Right lung (tissue), 5 donors: ENCODE data around the gene GLT8D2. TPM values are rescaled to one million over a fixed set of nuclear protein-coding genes. Genes with fewer than 3 reads are reported as not detected.

Source experiments
- DNase-seq, 2 donors: peaks; one replicate each; pipeline ENCODE4 v3.0.0-alpha.2; 2013
- polyA plus RNA-seq, 5 donors: library from polyadenylated mRNA; unstranded; fragments of 120-200 nt; gene quantifications; one replicate each; pipeline versions ENCODE4 v1.2.1 to v1.2.3, GENCODE V29; 2013; ENCODE audit warnings: inconsistent platforms in 1 of 5, low replicate concordance in 1 of 5; ENCODE audit not compliant: insufficient read length in 5 of 5, insufficient read depth in 1 of 5

GLT8D2 gene
- polyA plus RNA-seq, 5 donors: 24.7 to 37.4 (median 29.5) TPM

DNA sequence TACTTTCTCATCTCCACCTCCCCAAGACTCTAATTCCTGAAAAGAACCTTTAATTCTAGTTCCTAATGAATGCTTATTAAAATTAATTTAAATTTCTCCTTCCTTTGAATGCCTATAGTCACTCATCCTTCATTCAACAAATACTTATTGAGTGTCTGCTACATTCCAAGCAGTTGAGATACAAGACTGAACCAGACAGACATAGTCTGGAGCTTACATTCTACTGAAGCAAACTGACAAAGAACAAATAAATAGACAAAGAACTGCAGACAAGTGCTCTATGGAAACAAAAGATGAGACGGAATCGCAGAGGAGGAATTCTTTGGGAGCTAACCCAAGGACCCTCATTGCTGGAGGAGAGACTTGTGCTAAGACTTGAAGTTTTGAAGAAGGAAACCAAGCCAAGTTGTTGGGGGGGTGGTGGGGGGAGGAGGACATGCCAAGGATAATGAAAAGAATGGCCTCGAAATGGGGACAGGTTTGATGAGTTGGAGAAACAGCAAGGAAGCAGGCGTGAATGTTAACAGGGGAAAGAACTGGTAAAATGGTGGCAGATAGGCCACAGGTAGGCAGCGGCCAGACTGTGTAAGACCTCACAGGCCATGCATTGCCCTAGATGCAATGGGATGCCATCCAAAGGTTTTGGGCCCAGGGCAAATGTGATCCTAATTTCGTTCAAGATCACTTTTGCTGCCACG lies 94.0 kb downstream of the GLT8D2 start:
- peak in 1 of 2 donors; percentile 12 for DNase-seq

DNA sequence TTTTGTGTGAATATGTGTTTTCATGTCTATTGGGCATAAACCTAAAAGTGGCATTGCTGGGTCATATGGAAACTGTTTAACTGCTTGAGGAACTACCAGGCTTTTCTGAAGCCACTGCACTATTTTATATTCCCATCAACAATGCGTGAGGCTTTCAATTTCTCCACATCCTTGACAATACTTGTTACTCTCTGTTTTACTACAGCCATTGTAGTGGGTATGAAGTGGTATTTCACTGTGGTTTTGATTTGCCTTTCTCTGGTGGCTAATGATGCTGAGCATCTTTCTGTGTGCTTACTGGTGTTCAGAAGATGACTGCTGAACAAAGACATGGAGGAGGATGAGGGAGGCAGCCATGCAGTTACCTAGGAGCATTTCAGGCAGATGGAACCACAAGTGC lies 97.5 kb downstream of the GLT8D2 start:
- no peak for DNase-seq

GRCh38 chr12:103948746-103949406 lies 101.1 kb downstream of the GLT8D2 start:
- no peak for DNase-seq

- DNase-seq: no peak
These were observed 102.0 kb downstream of the GLT8D2 start for GRCh38 chr12:103947871-103948555.

GRCh38 chr12:103944964-103945363 lies 105.0 kb downstream of the GLT8D2 start:
- no peak for DNase-seq

Other genes with a start within 250 kb of the GLT8D2 start
- gene NT5DC3, start 209.0 kb downstream of the GLT8D2 start, polyA plus RNA-seq: 1 to 10 TPM; 4.5 to 7.7 (median 5.3) TPM
- gene HSP90B1, start 119.8 kb downstream of the GLT8D2 start, polyA plus RNA-seq: 100 to 1,000 TPM; 664 to 884 (median 802) TPM
- gene TDG, start 84.3 kb downstream of the GLT8D2 start, polyA plus RNA-seq: 10 to 100 TPM; 40.4 to 62.4 (median 53.6) TPM
- gene HCFC2, start 14.3 kb upstream of the GLT8D2 start, polyA plus RNA-seq: 10 to 100 TPM; 17.1 to 29.2 (median 23.0) TPM
- 100 to 1,000 TPM in 2 of 5 donors, 10 to 100 TPM in 3; 60.8 to 111 (median 90.8) TPM for gene NFYB, start 88.0 kb upstream of the GLT8D2 start, polyA plus RNA-seq
- gene TXNRD1, start 165.6 kb upstream of the GLT8D2 start, polyA plus RNA-seq: 10 to 100 TPM; 51.0 to 77.5 (median 58.8) TPM